Stimulated activated CD8-positive, alpha-beta memory T cell treated with anti-CD3 and anti-CD28 coated beads, Interleukin-7, amount 100 ng/mL, for 4 hours (primary cell): ENCODE results near the gene PLBD1.

ENCODE experiments used
- DNase-seq, 2 donors: peaks; one replicate each; pipeline ENCODE4 v3.0.0-alpha.2; 2020; ENCODE audit warnings: low read depth in 2 of 2

The PLBD1 gene

GRCh38 chr12:14505626-14506596 is 61.8 kb downstream of the PLBD1 start:
- DNase-seq: no peak

GRCh38 chr12:14495326-14495725 is 72.4 kb downstream of the PLBD1 start:
- no peak for DNase-seq

- DNase-seq: no peak
Observed at GRCh38 chr12:14482886-14483285, 84.8 kb downstream of the PLBD1 start.

- no peak for DNase-seq
Observed at GRCh38 chr12:14482361-14482760, 85.3 kb downstream of the PLBD1 start.

- DNase-seq: no peak
Observed at GRCh38 chr12:14481201-14481600, 86.5 kb downstream of the PLBD1 start.

- no peak for DNase-seq
Observed at GRCh38 chr12:14479004-14479403, 88.7 kb downstream of the PLBD1 start.

- no peak for DNase-seq
Observed at GRCh38 chr12:14473707-14474287, 93.9 kb downstream of the PLBD1 start.

- DNase-seq: no peak
Observed at GRCh38 chr12:14471497-14471896, 96.2 kb downstream of the PLBD1 start.

- no peak for DNase-seq
Observed at GRCh38 chr12:14460212-14460841, 107.4 kb downstream of the PLBD1 start.

GRCh38 chr12:14454098-14454907 is 113.4 kb downstream of the PLBD1 start:
- peak in 1 of 2 donors; percentile 10 for DNase-seq
